ENCODE data around the gene SLC38A4. TPM values are rescaled to one million over a fixed set of nuclear protein-coding genes. Genes with fewer than 3 reads are reported as not detected.

SLC38A4 gene
- total and polyA plus RNA-seq, 2 of the 8 experiments (the other 6 are each of a cell fraction or from before 2014, with no cell fraction given): 6.7 to 15.4 TPM

DNA sequence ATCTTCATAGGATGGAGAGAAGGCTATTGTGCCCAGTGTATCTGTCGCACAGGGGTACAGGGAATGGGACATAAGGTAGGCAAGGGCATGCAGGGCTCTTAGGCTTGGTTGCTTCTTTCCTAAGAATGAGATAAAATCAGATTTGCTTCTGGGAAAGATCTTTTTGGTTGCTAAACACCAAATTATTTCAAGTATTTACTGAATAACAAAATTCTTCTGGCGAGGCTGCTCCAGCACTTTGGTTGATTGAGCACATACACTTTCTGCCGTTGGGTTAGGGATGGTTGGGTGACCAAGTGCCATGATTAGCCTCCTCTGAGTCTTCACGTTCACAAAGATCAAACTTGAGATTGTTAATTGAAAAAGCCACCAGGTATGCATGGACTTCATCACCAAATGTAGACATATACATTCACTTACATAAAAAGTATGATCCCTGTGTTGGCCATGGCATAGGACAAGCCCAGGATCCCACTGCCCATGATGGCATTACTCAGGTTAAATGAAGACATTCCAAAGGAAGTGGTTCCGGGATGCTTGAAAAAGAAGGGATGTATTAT, 38.2 kb downstream of the SLC38A4 start:
- no peaks in the 10 kb centered on the region for H3K27me3 ChIP-seq (replicated peaks in 1 of 4; ENCODE audit: control insufficient read depth in 3 of 4, extremely low read depth in 1 of 4, insufficient read depth in 3 of 4, low read length in 3 of 4)
- no peak overlapping the region for H3K18ac ChIP-seq (ENCODE audit: extremely low read depth, low read length)
- no peak overlapping the region for H3K27ac ChIP-seq (ENCODE audit: low read depth, low read length)
- H4K91ac ChIP-seq (replicated peaks; ENCODE audit: insufficient read length, low read length): no peak overlapping the region
- FAIRE-seq (no peak), DNase-seq (ENCODE audit: low read depth in 1 of 2, low spot score in 2 of 2) (no peak)
- no peak overlapping the region for H4K5ac ChIP-seq (ENCODE audit: insufficient read length, low read depth, low read length)
- H3K79me2 ChIP-seq (ENCODE audit: control insufficient read depth in 1 of 2, insufficient read depth in 2 of 2, low read length in 2 of 2): no peaks in the 10 kb centered on the region
- H3K4ac ChIP-seq (replicated peaks; ENCODE audit: insufficient read length, low read depth, low read length): no peak overlapping the region
- no peak overlapping the region for H2BK20ac ChIP-seq (ENCODE audit: low read length)
- H2BK15ac ChIP-seq (ENCODE audit: low read length): no peak overlapping the region
- H3K4me3 ChIP-seq (ENCODE audit: extremely low read depth in 1 of 4, insufficient read depth in 2 of 4, low read depth in 3 of 4, low read length in 4 of 4): no peak overlapping the region
- no peak overlapping the region for H3K14ac ChIP-seq (ENCODE audit: insufficient read length)
- no peak overlapping the region for H4K8ac ChIP-seq (ENCODE audit: extremely low read depth, insufficient read depth, low read length)
- no peak overlapping the region for H3K4me2 ChIP-seq (ENCODE audit: insufficient read depth in 1 of 2, low read depth in 2 of 2, low read length in 2 of 2)
- H2BK12ac ChIP-seq (ENCODE audit: low read depth, low read length): no peak overlapping the region
- no peak overlapping the region for H3K23ac ChIP-seq (ENCODE audit: insufficient read length)
- no peaks in the 10 kb centered on the region for H4K20me1 ChIP-seq (replicated peaks in 1 of 2; ENCODE audit: control insufficient read depth in 1 of 2, insufficient read depth in 2 of 2, low read length in 2 of 2)
- H2BK120ac ChIP-seq (replicated peaks; ENCODE audit: low read depth, low read length): no peak overlapping the region
- no peak overlapping the region for H2AK5ac ChIP-seq (ENCODE audit: low read depth, low read length)
- no peaks in the 10 kb centered on the region; the same call in 1 of the 2 replicates for H3K23me2 ChIP-seq (ENCODE audit: low read depth, low read length)
- H3K9ac ChIP-seq (replicated peaks in 1 of 4; ENCODE audit: extremely low read depth in 1 of 4, low read depth in 3 of 4, low read length in 3 of 4): no peak overlapping the region
- no peaks in the 10 kb centered on the region for H3K9me3 ChIP-seq (ENCODE audit: insufficient read depth in 2 of 2, low read depth in 1 of 2, low read length in 1 of 2)
- H3K79me1 ChIP-seq (ENCODE audit: low read depth, low read length): no peaks in the 10 kb centered on the region
- no peak overlapping the region for H2AFZ ChIP-seq (ENCODE audit: low read length)
- no peak overlapping the region for H3K56ac ChIP-seq (replicated peaks; ENCODE audit: insufficient read length, low read depth, low read length)
- no peaks in the 10 kb centered on the region for H3K4me1 ChIP-seq (replicated peaks in 1 of 4; ENCODE audit: control insufficient read depth in 3 of 4, insufficient read depth in 4 of 4, low read length in 3 of 4)
- H2BK5ac ChIP-seq (ENCODE audit: low read depth, low read length): no peak overlapping the region
- CTCF ChIA-PET (ENCODE audit: partially characterized antibody): no interaction called here
- WGBS, 2 experiments (ENCODE audit: extremely low coverage in 1 of 2, insufficient coverage in 1 of 2, insufficient read length in 1 of 2, insufficient replicate concordance in 2 of 2, low coverage in 1 of 2, low lambda C conversion rate in 2 of 2, missing lambda C conversion rate in 1 of 2): 86% methylated on average over 5 of the region's 5 CpGs; no CpG with 5 or more reads in 1 of the 2 experiments
- no peaks in the 10 kb centered on the region for H3K36me3 ChIP-seq (ENCODE audit: control insufficient read depth in 2 of 4, insufficient read depth in 4 of 4, low read length in 3 of 4)
- POLR2A ChIA-PET (ENCODE audit: partially characterized antibody): no interaction called here
